Right kidney (tissue), 1 donor: Measurements from ENCODE around the gene JAK3.
"Not testable (repeated sequence)": the region's sequence is repeated elsewhere in the genome, so short reads cannot be mapped to it uniquely, and the experiment has no call there.

Experiments
- DNase-seq: peaks from one replicate; pipeline ENCODE4 v3.0.0-alpha.2; 2016

The JAK3 gene

GRCh38 chr19:17777840-17778239, 69.9 kb downstream of the JAK3 start:
- DNase-seq: not testable (repeated sequence)

GRCh38 chr19:17775991-17776803, 71.6 kb downstream of the JAK3 start:
- DNase-seq: no peak

- DNase-seq: no peak
Measured at GRCh38 chr19:17775245-17775927, 72.4 kb downstream of the JAK3 start.
